Breast epithelium (tissue), 4 donors: ENCODE results near the gene TIMM10B. TPM values are rescaled to one million over a fixed set of nuclear protein-coding genes. Genes with fewer than 3 reads are reported as not detected.

Experiments
- DNase-seq, 2 donors: peaks; one replicate each; pipeline ENCODE4 v3.0.0-alpha.2; 2019; ENCODE audit warnings: low spot score in 2 of 2
- H3K27ac ChIP-seq, 2 donors: fragments of 200-600 bp; sonication (generic) in 1 of 2; one replicate each; pipeline ENCODE4 v1.5.1; 2016 to 2019; ENCODE audit warnings: mild to moderate bottlenecking in 1 of 2
- H3K27me3 ChIP-seq, 2 donors: fragments of 200-600 bp; sonication (generic) in 1 of 2; one replicate each; pipeline versions ENCODE4 v1.5.1 to v1.6.0; 2017 to 2019; ENCODE audit warnings: control low read depth in 1 of 2, mild to moderate bottlenecking in 1 of 2
- H3K36me3 ChIP-seq: fragments of 200-600 bp; one replicate; pipeline ENCODE4 v1.5.1; 2019
- H3K4me1 ChIP-seq, 2 donors: fragments of 200-600 bp; sonication (generic); one replicate each; pipeline ENCODE4 v1.5.1; 2016 to 2019; ENCODE audit warnings: control low read depth in 1 of 2
- H3K4me3 ChIP-seq, 3 donors: fragments of 200-600 bp; sonication (generic); 1 replicate in 2 of 3; 2 replicates in 1 of 3; pipeline ENCODE4 v1.5.1; 2016 to 2019; ENCODE audit warnings: mild to moderate bottlenecking in 3 of 3, moderate library complexity in 2 of 3
- H3K9me3 ChIP-seq, 2 donors: fragments of 200-600 bp; sonication (generic) in 1 of 2; one replicate each; pipeline ENCODE4 v1.5.1; 2016 to 2019; ENCODE audit warnings: control low read depth in 1 of 2
- POLR2A ChIP-seq: fragments of 450-650 bp; IDR thresholded peaks from one replicate; pipeline ENCODE4 v1.6.1; 2016; ENCODE audit warnings: antibody characterized with exemption, mild to moderate bottlenecking, moderate library complexity
- POLR2AphosphoS5 ChIP-seq, 3 donors: sonication (generic); formaldehyde crosslinking; IDR thresholded peaks; one replicate each; pipeline ENCODE4 v1.6.1; 2017; ENCODE audit warnings: antibody characterized with exemption in 3 of 3
- intact Hi-C: fragments of 100-400 bp; cut with DNase I; formaldehyde crosslinking; loops from one replicate; pipeline ENCODE4 v1.15.1; 2023; ENCODE audit warnings: low total_unique reads
- total RNA-seq, 3 donors: library from RNA; depleted of rRNA; stranded (reverse); fragments of >200 nt; gene quantifications; one replicate each; pipeline ENCODE4 v1.1.0, GENCODE V29; 2016
- TF ChIP-seq, protein P1 (sequence below), 3 donors: fragments of 450-650 bp; IDR thresholded peaks; one replicate each; pipeline ENCODE4 v1.5.1; 2016 to 2017; ENCODE audit warnings: antibody characterized with exemption in 3 of 3, mild to moderate bottlenecking in 3 of 3, moderate library complexity in 3 of 3

The TIMM10B gene
- total RNA-seq, 3 donors from 2014 or later, result 30.7 to 49.2 (median 39.3) TPM

DNA sequence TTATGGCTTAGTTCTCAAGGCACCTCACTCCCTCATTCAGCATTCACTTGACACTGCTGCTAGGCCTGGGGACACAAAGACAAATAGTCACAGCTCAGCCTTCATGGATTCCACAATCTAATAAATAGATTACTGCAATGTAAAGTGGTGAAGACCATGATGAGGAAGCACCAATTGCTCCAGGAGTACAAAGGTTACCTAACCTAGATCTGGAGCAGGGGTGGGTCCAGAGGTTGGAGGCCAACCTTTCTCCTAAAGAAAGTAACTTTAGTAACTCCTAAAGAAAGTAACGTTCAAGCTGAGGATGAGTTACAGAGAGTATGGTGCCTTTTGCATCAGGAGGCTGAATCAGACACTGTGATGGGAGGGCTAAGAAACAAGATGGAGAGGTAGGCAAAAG, 11.7 kb upstream of the TIMM10B start:
- Histone ChIP-seq H3K4me1 (peaks cover 10 to 12% of the 10 kb centered on the region in 2 donors), H3K4me3 (no peak overlapping the region), H3K27me3 (no peaks in the 10 kb centered on the region), H3K27ac (peak overlapping the region in 1 of 2 donors; percentile 71), H3K36me3 (no peaks in the 10 kb centered on the region), H3K9me3 (no peaks in the 10 kb centered on the region)
- no peak for DNase-seq
- TF ChIP-seq, protein P1, sequence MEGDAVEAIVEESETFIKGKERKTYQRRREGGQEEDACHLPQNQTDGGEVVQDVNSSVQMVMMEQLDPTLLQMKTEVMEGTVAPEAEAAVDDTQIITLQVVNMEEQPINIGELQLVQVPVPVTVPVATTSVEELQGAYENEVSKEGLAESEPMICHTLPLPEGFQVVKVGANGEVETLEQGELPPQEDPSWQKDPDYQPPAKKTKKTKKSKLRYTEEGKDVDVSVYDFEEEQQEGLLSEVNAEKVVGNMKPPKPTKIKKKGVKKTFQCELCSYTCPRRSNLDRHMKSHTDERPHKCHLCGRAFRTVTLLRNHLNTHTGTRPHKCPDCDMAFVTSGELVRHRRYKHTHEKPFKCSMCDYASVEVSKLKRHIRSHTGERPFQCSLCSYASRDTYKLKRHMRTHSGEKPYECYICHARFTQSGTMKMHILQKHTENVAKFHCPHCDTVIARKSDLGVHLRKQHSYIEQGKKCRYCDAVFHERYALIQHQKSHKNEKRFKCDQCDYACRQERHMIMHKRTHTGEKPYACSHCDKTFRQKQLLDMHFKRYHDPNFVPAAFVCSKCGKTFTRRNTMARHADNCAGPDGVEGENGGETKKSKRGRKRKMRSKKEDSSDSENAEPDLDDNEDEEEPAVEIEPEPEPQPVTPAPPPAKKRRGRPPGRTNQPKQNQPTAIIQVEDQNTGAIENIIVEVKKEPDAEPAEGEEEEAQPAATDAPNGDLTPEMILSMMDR (IDR thresholded peaks at IDR 0.05), result no peak
- TF ChIP-seq POLR2AphosphoS5 (IDR thresholded peaks at IDR 0.05) (no peak), POLR2A (no peak)
- intact Hi-C loops, result no loop called here

DNA sequence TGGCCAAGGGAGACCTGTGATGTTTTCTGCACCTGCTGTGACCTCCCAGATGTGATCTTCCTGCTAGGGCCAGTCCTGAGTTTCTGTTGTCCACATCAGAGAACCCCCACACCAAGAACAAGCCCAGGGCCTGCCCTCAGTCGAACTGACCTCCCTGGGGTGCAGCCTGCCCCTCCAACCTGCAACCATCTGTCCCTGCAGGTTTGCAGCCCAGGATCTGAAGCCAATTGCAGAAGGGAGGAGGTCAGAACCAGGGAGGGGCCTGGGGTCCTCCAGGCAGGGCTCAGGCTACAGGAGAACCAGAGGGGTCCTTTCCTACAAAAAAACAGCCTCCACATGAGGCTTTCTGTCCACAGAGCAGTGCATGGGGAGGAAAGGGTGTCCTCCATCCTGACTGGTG, 8.4 kb upstream of the TIMM10B start:
- TF ChIP-seq, protein P1 (IDR thresholded peaks at IDR 0.05), result no peak
- TF ChIP-seq POLR2A (no peak), POLR2AphosphoS5 (IDR thresholded peaks at IDR 0.05) (no peak)
- H3K9me3 ChIP-seq, result no peaks in the 10 kb centered on the region
- peaks cover 11 to 13% of the 10 kb centered on the region in 2 donors for H3K4me1 ChIP-seq
- no peaks in the 10 kb centered on the region for H3K36me3 ChIP-seq
- no peaks in the 10 kb centered on the region for H3K27me3 ChIP-seq
- intact Hi-C loops, result loop anchor here (5.0 kb wide), 1 partner anchor 586 kb away; no protein-coding TSS in a partner anchor
- peak overlapping the region; percentile 97 to 98 for H3K27ac ChIP-seq
- peak overlapping the region; percentile 75 to 89 (median 79) for H3K4me3 ChIP-seq
- no peak for DNase-seq

DNA sequence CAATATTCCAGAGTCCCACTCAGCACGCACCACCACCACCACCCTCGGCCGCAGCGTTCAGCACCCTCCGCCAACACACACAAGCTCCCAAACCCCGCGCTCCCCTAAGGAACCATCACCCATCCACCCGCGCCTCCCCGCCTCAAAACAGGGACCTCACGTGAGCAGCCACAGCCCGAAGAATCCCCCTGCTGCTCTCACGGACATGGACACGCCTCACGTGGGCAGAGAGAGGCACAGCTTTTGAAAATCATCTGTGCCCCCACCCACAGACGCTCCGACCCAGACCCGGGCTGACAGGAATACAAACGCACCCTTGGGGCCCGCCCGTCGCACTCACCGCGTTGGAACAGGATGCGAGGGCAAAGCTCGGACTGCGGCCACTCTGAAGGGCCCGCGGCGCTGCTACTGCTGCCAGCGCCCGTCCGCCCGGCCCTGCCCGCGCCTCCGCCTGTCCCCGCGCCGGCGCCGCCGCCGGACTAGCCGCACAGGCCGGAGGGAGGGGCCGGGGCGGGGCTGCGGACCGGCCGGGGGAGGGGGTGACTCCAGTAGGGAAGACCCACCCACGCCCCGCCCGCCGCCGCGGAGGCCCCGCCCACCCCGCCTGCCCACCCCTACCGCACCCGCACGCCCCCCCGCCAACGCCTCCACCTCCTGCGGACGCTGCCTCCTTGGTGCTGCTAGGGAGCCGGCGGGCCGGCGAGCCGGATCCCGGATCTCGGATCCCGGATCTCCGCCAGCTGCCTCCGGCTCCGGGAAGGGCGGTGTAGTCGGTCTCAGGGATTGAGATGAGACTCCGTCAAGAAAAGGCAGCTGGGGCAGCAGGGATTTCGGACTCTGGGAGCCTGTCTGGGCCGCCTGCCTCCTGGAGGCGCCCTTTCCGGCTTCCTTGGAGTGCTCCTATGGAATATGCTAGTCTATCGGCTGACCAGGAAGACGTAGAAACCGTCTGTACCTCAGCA, 7.6 kb upstream of the TIMM10B start, which contains the start of gene TRIM3:
Gene TRIM3 (minus strand): TSS at position 491 of the 962 bp plus-strand sequence. CDS start 8,246 bp downstream, outside the sequence.
- Histone ChIP-seq H3K4me3 (peak within 1 kb of the TSS; percentile 75 to 89 (median 79)), H3K4me1 (peaks cover 11 to 13% of the 10 kb centered on the region in 2 donors), H3K27ac (peak within 1 kb of the TSS; percentile 97 to 98), H3K27me3 (no peaks in the 10 kb centered on the region), H3K9me3 (no peaks in the 10 kb centered on the region), H3K36me3 (no peaks in the 10 kb centered on the region)
- DNase-seq, result peak; percentile 92 to 96
- intact Hi-C loops, result loop anchor here (5.0 kb wide), 1 partner anchor 586 kb away; no protein-coding TSS in a partner anchor
- TF ChIP-seq, protein P1 (IDR thresholded peaks at IDR 0.05), result no peak
- TF ChIP-seq POLR2AphosphoS5 (IDR thresholded peaks at IDR 0.05) (peak; percentile 23 to 63 (median 36)), POLR2A (peak; percentile 48)

GRCh38 chr11:6474413-6474792, 6.9 kb upstream of the TIMM10B start:
- Histone ChIP-seq H3K9me3 (no peaks in the 10 kb centered on the region), H3K4me1 (peaks cover 11 to 13% of the 10 kb centered on the region in 2 donors), H3K4me3 (peak overlapping the region; percentile 75 to 89 (median 79)), H3K36me3 (no peaks in the 10 kb centered on the region), H3K27ac (peak overlapping the region; percentile 97 to 98), H3K27me3 (no peaks in the 10 kb centered on the region)
- DNase-seq, result no peak
- no peak for TF ChIP-seq POLR2A
- TF ChIP-seq, protein P1 (IDR thresholded peaks at IDR 0.05), result no peak
- TF ChIP-seq POLR2AphosphoS5 (IDR thresholded peaks at IDR 0.05), result no peak
- intact Hi-C loops, result loop anchor here (5.0 kb wide), 1 partner anchor 587 kb away; no protein-coding TSS in a partner anchor
